HK-2 (cell line): Measurements from ENCODE around the gene TRIP6.
"Not testable (repeated sequence)": the region's sequence is repeated elsewhere in the genome, so short reads cannot be mapped to it uniquely, and the experiment has no call there.

Experiments used
- DNase-seq: peaks from one replicate; pipeline ENCODE4 v3.0.0-alpha.2; 2018; ENCODE audit not compliant: unreplicated experiment

TRIP6 gene

DNA sequence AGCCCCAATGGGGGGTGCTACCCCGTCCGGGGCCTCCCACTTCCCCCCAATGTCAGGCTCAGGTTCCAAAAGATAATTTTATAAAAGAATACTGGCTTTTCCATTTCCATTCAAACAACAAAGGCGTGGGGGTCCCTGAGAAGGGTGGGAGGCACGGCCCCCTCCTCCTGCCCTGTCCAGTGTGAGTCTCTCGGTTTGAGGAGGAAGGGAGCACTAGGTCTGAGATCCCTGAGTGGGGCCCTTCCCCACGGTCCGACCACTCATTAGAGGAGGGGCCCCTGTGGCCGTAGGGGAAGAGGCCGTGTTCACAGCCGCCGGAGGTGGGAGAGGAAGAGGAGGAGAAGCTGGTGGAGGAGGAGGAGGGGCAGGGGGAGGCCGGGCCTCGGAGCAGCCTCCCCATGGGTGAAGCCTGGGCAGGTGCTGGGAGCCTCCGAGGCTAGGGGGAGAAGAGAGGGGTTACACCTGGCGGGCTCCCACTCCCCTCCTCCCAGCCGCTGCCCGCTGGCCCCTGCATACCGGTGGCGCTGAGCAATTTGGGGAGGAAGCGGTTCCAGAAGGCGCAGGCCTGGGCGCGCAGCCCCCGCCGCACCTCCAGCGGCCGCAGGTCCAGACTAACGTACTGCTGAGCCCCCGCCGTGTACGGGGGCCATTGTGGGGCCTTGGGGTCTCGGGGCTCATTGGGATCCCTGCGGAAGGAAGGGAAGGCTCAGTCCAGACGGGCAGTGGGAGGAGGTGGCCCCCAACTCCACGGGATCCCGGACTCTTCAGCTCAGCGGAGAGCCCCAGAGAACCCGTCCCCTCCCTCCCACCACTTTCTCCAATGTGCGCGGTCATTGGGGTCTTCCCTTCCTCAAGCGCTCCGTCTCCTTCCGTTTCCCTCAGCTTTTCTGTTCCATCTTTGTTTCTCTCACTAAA is 23.7 kb downstream of the TRIP6 start:
- DNase-seq: no peak

DNA sequence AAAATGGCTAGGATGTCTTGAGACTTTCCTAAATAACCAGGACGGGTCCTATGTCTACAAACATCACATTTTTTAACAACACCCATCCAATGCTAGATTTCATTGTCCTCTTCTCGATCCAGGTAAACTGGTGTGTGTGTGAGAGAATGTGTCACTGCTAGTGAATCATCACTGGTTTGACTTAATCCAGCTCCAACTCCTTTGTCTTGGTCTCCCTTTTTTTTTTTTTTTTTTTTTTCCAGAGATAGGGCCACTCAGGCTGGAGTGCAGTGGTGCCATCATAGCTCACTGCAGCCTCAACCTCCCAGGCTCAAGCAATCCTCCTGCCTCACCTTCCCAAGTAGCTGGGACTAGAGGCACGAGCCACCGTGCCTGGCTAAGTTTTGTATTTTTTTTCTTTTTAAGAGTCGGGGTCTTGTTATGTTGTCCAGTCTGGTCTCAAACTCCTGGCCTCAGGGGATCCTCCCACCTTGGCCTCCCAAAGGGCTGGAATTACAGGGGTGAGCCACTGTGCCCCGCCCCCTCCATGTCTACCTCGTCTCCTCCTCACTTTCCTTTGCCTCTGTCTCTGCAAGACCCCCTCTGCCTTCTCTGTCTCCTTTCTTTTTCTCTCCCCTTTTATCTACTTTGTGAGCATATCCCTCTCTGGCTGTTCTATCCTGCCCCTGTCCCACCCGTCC is 24.5 kb downstream of the TRIP6 start:
- DNase-seq: no peak

DNA sequence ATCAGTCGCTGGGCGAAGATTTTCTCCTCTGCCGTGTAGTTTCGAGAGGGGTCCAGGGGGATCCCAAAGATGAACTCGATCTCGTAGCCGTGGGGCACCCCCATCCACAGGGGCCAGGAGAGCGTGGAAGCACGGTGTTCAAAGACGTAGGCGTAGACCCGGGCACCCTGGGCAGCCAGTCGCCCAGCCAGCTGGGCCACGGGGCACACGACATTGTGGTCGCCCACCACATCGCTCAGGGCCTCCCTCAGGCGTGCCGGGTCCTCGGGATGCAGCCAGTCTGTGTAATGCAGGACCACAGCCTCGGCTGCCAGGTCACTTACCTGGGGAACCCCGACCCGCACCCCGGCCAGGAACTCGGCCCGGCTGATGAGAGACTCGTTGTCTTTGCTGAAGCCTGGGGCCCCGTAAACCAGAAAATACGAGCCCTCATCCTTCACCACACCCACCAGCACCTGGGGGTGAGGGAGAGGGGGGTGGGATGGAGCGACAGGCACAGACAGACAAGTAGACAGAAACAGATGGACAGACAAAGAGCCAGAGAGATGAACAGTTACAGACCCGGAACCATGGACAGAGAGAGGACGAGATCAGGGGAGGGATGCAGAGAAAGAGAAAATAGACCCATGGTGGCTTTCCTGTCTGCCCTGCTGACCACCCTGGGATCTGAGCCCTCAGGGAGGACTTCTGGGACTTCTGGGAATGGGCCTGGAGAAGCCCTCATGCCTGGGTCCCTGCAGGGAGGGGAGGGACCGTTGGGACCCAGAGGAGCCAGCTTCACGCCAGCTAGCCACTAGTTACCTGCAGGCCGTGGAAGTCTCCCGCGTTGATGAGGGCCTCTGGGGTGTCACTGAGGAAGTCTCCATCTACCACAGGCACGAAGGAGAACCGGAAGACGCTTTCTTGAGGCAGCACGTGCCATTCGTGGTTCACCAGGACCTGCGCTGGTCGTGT is 25.5 kb downstream of the TRIP6 start:
- no peak for DNase-seq

DNA sequence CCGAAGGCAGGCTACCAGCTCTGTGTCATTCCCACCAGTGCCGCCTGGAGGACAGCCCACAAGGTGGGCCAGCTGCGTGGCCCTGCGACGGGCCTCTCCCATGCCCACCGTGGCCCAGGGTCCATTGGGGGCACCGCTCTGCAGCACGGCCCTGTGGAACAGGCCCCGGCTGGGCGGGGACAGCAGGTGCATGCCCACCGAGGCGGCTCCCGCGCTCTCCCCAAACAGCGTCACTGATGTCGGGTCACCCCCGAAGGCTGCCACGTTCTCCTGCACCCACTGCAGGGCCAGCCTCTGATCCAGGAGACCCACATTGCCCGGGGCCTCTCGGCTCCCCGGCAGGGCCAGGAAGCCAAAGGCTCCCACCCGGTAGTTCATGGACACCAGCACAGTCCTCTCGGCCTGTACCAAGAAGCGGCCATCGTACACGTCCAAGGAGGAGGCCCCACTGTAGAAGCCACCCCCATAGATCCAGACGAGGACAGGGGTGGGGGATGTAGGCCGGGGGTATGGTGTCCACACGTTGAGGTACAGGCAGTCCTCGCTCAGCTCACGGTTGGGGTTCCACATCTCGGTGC is 26.2 kb downstream of the TRIP6 start:
- DNase-seq: no peak

DNA sequence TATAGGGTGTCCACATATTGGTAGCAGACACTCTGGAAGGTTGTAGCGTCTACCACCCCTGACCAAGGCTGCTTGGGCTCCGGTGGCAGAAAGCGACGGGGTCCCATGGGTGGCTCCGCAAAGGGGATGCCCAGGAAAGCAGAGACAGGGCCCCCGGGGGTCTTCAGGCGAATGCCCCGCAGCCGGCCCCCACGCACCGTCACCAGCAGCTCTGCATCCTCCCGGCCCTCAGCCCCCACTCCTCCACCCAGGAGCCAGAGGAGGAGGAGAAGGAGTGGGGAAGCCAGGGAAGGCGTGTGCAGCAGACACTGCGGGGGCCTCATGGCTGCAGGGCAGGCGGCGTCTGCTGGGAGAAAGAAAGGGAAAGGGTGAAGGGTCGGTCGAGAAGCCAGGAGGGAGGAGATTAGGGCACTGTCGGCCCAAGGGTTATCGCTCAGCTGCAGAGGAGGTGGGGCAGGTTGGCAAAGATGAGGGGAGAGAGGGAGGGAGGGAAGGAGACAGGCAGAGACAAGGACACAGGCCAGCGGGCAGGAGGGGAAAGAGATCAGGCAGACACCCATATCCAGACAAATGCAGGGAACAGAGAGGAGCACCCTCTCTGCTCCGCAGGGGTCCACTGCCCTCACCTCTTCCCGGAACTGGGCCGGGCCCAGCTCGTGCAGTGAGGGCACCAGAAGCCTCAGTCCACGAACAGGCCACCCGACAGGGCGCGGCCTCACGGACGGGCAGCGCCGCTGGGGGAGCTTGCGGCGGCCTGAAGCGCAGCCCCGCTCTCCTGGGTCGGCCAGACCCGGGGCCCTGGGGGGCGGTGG is 26.9 kb downstream of the TRIP6 start:
- DNase-seq: no peak

DNA sequence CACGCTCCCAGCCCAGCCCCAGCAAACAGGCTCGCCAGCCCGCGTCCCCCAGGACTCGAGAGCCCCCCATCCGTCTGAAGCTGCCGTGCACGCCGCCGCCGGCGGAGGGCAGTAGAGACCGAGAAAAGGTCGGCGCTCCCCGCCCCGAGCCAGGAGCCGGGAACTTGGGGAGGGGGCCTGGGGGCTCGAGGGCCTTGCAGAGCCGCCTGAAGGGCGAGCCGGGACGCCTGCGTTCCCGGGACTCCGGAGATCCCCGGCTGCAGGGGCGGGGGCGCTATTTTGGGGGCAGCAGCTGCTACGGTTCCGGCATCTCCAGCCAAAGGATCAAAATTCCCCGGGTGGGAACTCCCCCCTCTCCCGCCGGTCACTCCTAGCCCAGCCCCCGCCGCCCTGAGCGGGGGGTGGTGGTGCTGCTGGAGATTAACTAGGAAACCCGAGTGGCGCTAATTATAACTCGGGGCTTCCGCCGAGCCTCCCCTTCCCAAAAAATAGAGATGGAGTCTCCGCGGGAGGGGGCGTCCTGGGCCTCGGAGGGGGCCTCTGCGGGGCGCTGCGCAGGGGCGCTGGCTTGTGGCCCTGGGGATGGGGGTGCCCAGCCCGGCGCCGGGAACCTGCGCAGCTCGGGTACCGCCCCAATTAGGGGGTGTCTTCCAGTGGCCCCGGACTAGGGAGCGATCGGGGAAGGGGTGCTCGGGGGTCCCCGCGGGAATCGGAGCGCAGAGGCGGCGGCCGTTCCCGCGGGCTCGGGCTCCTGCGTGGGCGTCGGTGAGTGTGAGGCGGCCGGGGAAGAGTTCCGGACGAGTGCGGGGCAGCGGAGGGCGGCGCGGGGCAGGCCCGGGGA is 27.9 kb downstream of the TRIP6 start:
- DNase-seq: peak; percentile 55

DNA sequence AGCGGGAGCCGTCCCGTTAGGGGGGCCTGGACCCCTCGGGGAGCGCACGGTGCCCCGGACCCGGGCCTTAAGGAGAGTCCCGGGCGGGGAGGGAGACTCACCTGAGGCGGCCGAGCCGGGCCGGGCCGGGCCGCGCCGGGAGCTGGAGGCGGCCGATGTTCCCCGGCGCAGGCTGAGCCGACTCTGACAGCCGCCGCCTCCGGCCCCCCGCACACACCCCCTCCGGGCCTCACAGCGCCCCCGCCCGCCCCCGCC is 28.4 kb downstream of the TRIP6 start, which contains the start of gene ACHE:
Gene ACHE (minus strand): TSS at position 188 of the 255 bp plus-strand sequence. CDS start 1,656 bp downstream, outside the sequence.
- DNase-seq: no peak

DNA sequence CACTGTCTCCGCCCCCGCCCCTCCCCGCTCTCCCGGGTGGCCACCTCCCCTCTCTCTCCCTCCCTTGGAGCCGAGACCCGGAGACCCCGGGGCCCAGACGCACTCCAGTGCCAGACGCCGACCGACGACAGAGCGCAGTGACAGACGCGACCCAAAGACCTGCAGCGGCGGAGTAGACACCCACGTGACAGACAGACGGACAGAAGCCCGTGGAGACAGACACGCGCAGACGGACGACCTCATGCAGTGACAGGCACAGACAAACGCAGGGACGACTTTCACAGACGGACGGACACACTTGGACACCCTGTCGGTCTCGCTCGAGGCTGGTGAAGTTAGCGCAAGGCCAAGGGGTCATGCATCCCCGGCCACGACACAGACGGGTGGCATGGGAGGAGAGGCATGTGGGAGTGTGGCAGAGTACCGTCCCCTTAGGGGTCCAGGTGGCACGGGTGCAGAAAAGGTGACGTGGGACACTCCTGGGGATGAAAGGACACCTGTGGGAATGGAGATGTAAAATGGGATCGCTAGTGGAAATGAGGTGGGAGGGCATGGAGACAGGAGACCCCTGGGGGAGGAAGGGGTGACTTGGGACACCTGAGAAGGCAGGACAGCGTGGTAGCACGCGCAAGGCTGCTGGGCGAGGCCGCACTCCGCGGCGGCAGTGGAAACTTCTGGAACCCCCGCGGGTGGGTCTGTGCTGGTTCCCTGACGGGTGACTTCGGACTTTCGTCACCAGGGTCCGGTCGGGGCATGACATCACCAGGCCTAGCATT is 29.0 kb downstream of the TRIP6 start:
- no peak for DNase-seq

DNA sequence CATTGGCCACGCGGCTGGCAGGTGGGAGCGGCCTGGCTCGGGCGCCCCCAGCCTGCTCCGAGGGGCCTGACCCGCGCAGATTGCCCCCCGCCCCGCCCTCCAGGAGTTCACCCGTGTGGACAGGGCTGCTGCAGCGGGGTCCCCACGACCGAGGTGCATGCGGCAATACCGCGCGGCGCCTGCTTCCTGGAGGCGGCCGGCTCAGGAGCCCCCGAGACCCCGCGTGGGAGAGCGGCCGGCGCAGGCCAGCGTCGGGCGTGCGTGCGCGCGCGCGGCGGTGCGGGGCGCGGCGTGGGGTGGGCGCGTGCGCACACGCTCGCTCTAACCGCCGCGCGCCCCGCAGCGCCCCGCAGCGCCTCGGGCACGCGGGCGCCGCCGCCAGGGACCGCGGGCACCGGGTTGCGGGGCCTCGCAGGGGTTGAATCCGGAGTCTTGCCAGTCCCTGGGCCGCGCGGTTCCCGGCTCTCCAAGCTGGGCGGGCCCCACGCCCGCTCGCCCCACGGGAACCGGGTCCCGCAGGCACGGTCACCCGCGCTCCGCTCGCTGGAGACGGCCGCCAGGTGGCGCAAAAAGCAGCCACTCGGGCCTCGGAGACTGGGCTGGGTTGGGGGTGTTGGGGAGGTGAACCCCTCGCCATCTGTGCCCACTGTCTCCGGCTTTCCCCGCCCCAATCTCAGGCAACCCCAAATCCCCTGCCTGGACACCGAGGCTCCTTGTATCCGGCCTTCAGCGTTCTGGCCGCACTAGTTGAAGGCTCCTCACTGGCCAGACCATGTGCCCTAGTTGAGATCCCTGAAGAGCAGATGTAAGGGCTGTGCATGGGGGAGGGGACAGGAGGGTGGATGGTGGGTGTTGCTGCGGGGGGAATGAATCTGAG is 29.8 kb downstream of the TRIP6 start:
- no peak for DNase-seq

DNA sequence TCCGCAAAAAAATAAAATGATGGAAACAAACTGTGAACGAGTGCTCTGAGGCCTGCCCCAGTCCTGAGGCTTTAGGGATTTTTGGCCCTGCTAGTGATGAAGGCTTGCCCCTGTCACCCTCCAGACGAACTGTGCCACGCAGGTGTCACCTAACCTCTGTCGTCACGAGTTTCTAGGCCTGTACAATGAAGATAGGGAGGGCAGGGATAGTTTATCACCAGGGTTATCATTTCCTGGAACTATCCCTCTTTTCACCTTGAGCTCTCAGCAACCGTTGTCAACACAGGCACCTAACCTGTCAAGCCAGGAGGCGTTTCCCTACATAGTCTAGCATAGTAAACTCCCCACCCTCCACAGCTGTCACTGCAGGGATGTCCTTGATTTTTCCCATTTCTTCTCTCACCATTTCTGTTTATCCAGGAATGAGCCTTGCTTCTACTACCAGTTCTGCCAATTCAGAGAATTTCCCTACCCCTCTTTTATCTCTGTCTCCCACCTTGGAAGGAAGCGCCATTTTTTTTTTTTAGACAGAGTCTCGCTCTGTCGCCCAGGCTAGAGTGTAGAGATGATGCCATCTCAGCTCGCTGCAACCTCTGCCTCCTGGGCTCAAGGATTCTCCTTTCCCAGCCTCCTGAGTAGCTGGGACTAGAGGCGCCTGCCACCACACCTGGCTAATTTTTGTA is 30.7 kb downstream of the TRIP6 start:
- DNase-seq: no peak

DNA sequence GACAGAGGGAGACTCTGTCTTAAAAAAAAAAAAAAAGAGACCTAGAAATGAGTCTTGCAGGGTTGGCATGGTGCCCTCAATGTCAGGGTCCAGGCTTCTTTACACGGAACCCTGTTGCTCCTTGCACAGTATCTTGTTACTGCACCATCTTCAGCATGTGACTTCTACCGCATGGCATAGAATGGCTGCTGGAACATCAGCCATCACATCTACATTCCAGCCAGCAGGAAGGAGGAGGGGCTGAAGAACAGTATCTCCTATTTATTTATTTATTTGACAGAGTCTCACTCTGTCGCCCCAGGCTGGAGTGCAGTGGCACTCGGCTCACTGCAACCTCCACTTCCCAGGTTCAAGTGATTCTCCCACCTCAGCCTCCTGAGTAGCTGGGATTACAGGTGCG is 32.2 kb downstream of the TRIP6 start:
- no peak for DNase-seq

DNA sequence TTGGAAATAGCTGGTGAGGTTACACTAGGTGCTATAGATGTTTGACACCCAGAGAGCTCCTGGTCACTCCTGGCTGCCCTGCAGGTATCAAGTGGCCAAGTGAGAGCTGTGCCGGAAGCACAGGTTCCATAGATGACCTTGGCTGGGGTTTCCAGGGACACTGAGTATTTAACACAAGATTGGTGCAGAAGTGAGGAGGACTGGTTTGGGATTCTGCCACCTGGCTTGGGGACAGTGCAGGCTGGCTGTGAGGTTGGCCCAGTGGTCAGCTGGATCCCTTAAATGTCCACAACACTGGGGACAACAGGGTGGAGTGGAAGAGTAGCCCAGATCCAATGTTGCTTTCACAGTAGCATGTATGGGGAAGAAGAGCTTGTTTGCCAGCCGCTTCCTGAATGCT is 33.8 kb downstream of the TRIP6 start:
- DNase-seq: no peak

DNA sequence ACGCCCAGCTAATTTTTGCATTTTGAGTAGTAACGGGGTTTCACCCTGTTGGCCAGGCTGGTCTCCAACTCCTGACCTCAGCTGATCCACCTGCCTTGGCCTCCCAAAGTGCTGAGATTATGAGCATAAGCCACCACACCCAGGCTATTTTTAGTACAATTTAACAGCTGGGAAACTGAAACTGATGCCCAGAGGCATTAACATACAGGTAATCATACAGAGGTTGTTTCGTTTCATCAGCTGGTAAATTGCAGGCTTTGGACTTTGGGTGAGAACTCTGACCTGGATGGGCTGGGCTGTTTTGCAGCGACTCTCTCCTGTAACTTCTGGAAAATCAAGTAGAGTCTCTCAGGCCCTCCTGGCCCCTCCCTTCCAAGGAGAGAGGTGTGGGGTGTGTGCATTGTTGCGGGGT is 34.7 kb downstream of the TRIP6 start:
- no peak for DNase-seq

DNA sequence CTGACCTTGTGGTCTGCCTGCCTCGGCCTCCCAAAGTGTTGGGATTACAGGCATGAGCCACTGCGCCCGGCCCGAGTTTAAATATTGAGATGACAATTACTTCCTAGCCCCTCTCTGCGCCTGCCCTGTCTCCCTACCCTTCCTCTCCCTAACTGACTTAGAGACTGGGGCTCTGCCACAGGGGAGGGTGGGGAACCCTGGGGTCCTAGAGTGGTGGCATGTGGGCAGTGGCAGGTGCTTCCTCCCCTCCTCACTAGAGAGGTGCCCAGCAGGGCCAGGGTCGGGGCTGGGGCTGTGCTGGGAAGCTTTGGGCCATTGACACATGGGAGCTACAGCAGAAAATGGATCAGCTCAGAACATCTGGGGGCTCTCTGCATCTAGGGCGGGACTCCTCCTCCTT is 35.5 kb downstream of the TRIP6 start:
- DNase-seq: no peak

DNA sequence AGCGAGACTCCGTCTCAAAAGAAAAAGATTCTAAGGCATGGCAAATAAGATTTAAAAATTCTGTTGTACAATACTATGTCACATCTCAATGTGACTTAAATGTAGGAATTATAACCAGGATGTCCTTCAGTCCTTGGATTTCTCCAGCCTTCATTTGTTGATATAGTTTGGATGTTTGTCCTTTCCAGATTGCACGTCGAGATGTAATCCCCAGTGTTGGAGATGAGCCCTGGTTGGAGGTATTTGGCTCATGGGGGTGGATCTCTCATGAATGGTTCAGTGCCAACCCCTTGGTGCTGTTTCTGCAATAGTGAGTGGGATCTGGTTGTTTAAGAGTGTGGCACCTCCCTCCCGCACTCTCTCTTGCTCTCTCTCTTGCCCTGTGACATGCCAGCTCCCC is 41.3 kb downstream of the TRIP6 start:
- no peak for DNase-seq

DNA sequence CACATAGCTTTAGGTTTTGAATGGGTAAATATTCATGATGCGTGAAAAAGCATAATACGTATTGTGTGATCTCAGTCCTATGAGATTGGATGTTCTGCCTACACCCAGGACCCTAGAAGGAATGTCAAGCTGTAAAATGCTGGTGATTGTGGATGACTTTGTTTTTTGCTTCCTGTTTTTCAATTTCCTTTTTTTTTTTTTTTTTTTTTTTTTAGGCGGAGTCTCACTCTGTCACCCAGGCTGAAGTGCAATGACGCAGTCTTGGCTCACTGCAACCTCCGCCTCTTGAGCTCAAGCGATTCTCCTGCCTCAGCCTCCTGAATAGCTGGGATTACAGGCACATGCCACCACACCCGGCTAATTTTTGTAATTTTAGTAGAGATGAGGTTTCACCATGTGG is 43.3 kb downstream of the TRIP6 start:
- DNase-seq: not testable (repeated sequence)

DNA sequence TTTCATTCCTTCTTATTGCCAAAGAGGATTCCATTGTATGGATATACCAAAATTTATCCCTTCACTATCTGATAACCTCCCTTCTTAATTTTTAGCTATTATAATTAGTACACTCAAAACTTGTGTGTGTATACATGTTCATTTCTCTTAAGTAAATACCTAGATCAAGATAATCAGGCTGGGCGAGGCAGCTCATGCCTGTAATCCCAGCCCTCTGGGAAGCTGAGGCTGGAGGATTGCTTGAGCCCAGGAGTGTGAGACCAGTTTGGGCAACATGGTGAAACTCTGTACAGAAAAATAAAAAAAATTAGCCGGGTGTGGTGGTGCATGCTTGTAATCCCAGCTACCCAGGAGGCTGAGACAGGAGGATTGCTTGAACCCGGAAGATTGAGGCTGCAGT is 44.3 kb downstream of the TRIP6 start:
- DNase-seq: no peak
